ENCODE results near the gene SF3B5.
A peak's percentile ranks its signal among the peaks of the same experiment; 100 is the strongest.

Gene SF3B5

DNA sequence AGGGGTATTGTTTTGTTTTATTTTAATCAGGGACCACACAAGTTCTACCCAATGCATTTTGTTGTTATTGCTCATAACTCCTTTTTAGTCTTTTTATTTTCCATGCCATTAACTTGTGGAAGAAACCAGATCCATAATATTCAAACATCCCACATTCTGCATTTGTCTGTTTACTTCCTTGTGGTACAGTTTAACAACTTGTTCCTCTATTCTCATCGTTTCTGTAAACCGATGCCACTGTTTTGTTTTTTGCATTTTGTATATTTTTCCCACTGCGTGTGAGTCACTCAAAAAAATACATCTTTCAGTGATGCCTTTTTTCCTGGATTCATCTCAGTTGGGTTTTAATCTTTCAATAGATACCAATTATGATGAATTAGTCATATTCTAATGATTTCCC lies 22.3 kb downstream of the SF3B5 start:
- TF ChIP-seq, protein P1, sequence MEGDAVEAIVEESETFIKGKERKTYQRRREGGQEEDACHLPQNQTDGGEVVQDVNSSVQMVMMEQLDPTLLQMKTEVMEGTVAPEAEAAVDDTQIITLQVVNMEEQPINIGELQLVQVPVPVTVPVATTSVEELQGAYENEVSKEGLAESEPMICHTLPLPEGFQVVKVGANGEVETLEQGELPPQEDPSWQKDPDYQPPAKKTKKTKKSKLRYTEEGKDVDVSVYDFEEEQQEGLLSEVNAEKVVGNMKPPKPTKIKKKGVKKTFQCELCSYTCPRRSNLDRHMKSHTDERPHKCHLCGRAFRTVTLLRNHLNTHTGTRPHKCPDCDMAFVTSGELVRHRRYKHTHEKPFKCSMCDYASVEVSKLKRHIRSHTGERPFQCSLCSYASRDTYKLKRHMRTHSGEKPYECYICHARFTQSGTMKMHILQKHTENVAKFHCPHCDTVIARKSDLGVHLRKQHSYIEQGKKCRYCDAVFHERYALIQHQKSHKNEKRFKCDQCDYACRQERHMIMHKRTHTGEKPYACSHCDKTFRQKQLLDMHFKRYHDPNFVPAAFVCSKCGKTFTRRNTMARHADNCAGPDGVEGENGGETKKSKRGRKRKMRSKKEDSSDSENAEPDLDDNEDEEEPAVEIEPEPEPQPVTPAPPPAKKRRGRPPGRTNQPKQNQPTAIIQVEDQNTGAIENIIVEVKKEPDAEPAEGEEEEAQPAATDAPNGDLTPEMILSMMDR (conservative IDR thresholded peaks at IDR 0.05) = no peak
- no peak for TF ChIP-seq ZFX (IDR thresholded peaks at IDR 0.05)
- no peak overlapping the region for H3K27ac ChIP-seq

DNA sequence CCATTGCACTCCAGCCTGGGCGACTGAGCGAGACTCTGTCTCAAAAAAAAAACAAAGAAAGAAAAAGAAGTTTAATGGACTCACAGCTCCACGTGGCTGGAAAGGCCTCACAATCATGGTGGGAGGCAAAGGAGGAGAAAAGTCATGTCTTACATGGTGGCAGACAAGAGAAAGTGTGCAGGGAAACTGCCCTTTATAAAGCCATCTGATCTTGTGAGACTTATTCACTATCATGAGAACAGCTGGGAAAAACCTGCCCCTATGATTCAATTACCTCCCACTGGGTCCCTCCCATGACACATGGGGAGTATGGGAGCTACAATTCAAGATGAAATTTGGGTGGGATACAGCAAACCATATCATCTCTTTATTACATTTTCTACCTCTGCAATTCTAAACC lies 25.9 kb downstream of the SF3B5 start:
- H3K27ac ChIP-seq = no peak overlapping the region
- TF ChIP-seq ZFX (IDR thresholded peaks at IDR 0.05) = no peak
- TF ChIP-seq, protein P1 (conservative IDR thresholded peaks at IDR 0.05) = no peak

DNA sequence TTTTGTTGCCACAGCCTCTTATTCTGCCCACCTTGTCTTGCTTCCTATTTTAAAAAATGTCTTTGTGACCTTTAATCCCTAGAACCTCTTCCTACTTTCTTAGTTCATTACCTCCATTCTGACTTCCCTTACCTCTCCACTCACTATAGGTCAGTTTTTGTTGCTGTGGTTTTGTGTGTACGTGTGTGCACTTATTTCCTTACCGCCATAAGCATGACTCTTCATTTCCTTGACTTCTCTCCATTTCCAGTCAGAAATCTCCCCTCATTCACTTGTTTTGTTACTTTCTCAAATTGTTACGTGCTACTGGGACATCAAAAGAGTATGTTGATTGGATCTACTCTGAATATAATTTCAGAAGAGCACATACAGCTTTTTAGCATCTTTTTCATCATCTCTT lies 26.6 kb downstream of the SF3B5 start:
- no peak overlapping the region for H3K27ac ChIP-seq
- no peak for TF ChIP-seq ZFX (IDR thresholded peaks at IDR 0.05)
- TF ChIP-seq, protein P1 (conservative IDR thresholded peaks at IDR 0.05) = no peak

DNA sequence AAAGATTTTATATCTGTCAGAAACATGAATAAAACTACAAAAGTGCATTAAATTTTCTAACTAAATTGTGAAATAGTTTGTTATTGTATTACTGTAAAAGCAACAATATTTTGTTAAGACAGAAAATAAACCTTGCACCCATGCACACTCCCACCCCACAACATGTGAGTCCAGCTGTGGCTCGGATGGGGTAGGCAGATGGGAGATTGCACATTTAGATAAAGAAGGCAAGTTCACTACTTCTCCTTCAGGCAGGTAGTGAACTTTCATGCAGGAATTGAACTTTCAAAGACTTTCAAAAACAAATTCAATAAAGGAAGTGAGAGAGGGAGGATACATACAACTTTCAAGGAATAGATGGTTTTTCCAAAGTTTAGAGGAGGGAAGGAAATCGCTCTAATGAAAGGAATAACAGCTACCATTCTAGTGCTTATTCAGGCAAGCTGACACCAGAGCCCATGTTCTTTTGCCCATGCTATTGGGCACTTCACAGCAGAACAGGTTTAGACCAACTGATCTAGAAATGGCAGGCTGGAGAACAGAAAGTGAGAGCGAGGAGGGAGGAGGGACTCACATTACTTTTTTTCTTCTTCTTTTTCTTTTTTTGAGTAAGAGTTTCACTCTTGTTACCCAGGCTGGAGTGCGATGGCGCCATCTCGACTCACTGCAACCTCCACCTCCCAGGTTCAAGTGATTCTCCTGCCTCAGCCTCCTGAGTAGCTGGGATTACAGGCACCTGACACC lies 28.5 kb downstream of the SF3B5 start:
- TF ChIP-seq ZFX (IDR thresholded peaks at IDR 0.05) = no peak
- TF ChIP-seq, protein P1 (conservative IDR thresholded peaks at IDR 0.05) = no peak
- H3K27ac ChIP-seq = no peak overlapping the region

DNA sequence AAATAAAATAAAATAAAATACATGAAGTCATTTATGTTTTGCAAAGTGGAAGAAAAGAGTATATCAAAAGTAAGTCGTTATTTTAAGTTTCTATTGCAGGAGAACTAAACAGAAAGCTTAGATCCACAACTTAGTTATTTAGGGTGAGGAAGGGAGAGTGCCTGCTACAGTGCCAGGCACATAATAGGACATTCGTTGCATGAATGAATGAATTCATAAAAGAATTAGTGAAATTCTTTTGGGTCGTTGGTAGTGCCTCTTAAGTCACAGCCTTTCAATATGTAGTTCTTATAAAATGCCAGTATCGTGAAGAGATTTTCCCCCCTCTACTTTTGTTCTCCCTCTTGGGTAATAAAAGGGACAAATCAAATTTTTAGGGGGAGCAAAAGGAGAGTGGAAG lies 29.1 kb downstream of the SF3B5 start:
- no peak for TF ChIP-seq ZFX (IDR thresholded peaks at IDR 0.05)
- TF ChIP-seq, protein P1 (conservative IDR thresholded peaks at IDR 0.05) = no peak
- no peak overlapping the region for H3K27ac ChIP-seq

DNA sequence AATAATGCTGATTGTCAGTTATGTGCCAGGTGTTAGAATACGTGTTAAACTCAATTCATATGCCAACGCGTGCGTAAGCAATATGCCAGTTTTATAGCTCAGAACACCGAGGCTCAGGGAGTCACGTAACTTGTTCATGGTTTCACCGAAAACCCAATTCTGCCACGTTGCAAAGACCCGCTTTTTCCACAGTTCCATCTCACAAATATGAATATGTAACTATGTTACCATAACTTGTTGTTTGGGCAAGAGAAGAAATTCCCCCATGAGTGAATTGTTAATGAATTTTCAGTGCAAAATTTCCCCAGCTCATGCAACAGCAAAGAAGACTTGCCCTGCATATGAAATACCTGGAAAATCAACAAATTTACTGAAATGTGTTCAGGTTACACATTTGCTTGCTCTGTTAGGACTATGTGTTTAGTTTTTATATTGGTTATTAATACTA lies 30.1 kb downstream of the SF3B5 start:
- TF ChIP-seq, protein P1 (conservative IDR thresholded peaks at IDR 0.05) = no peak
- TF ChIP-seq ZFX (IDR thresholded peaks at IDR 0.05) = no peak
- H3K27ac ChIP-seq = no peak overlapping the region

DNA sequence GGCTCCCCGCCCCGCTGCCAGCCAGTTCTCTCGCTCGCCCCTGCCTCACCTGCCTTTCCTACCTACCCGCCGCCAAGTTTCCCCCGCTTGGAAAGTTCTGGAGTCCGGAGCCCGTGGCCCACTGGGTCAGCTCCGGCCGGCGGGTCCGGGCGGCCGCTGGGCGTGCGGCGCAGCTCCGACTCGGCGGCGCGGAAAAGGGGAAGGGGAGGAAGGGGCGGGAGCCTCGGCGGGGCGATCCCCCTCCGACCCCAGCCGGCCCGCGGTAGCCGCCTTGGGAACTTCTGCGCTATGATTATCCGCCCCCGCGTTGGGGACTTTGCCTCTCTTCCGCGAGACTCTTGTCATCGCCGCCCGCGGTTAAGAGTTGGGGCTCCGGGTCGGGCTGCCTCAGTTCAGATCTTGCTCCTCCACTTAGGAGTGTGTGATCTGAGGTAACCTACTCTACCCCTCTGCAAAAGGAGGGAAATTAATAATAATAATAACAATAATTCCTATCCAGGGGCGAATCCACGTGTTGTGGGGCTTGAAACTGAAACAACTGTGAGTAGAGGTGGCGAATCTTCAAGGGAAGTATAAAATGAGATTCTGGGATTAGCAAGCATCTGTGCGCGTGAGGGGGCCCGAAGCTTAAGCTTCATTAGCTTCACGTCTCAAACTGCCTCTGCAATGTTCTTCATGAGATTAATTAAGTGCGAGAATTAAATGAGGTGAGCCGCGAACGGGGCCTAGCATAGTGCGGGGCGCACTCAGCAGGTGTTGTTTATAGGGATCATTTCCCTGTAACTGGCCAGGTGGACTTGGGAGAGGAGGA lies 30.8 kb downstream of the SF3B5 start:
- peak overlapping the region; percentile 51 for H3K27ac ChIP-seq
- TF ChIP-seq, protein P1 (conservative IDR thresholded peaks at IDR 0.05) = no peak
- TF ChIP-seq ZFX (IDR thresholded peaks at IDR 0.05) = no peak
